NCI-H2107 treated with DMSO at 0.1 percent for 48 hours (cell line): Measurements from ENCODE around the gene GLDN.
A peak's percentile ranks its signal among the peaks of the same experiment; 100 is the strongest.

ENCODE experiments used
- DNase-seq: peaks from one replicate; lab custom pipeline; 2025; ENCODE audit not compliant: unreplicated experiment; lab: John Stamatoyannopoulos, UW

The GLDN gene

GRCh38 chr15:51356147-51356546, 14.7 kb downstream of the GLDN start:
- DNase-seq = no peak

DNA sequence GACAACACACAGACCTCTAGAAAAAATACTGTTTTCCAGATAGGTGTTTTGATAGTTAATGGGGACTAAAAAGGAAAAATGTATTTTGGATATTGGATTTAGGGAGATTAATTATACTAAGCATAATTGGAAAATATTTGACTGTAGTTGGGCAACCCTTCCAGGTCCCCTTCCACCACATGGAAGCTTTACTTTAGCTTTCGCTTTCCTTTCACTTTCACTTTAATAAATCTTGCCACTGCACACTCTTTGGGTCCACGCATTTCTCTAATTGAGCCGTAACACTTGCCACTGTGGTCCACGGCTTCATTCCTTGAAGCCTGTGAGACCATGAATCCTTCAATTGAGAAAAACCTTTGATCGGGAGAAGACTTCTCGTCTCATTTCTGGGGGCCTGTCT, 15.5 kb downstream of the GLDN start:
- DNase-seq = no peak

GRCh38 chr15:51359981-51360380, 18.5 kb downstream of the GLDN start:
- DNase-seq = no peak

GRCh38 chr15:51363383-51363782, 21.9 kb downstream of the GLDN start:
- DNase-seq = no peak

GRCh38 chr15:51365417-51365816, 24.0 kb downstream of the GLDN start:
- DNase-seq = no peak

DNA sequence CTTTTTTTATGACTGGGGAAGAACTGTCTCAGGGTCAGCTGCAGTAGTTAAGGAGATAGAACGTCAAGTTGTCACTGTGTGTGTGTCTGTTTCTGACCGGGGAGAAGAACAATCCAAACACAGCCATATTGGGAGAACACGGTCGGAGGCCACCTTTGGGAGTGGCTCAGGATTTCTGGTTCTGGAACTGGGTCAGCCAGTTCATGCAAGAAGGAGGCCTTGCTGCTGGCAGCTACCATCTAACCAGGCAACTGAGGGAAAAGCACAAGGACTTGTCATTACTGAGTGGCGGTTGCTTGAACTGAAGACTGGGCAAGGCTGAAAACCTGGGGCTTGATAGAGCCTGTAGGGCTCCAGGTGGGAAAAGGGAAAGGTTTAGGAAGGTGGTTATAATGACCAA, 24.6 kb downstream of the GLDN start:
- no peak for DNase-seq

GRCh38 chr15:51366920-51367319, 25.5 kb downstream of the GLDN start:
- no peak for DNase-seq

DNA sequence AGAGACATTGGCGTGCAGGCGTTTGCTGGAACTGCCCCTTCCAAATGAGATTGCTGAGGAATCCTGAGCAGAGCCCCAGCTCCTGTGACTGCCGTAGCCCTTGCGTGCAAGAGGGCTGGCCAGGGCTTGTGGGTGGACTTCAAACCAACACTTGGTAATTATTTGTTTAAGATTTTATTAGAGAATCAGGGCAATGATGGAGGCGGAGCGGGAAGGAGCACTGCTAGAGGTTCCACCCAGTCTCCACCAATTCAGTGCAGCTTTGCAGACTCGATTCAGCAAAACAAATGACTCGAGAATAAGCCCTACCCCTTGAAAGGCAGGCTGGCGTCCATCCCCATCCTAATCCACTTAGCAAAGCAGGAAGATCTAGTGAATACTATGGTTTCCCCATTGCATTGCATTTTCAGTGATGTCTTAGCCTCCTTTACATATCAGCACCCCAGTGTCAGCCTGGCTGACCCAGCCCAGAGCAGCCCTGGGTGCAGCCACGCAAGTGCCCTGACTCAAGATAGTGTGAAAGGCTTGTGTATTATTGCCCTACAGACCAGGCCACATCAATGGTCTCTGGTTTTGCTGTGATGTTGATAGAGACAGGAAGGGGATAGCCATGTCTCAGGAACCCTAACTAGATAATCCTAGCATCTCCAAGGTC, 26.0 kb downstream of the GLDN start:
- no peak for DNase-seq

GRCh38 chr15:51368307-51368706, 26.9 kb downstream of the GLDN start:
- DNase-seq = no peak

DNA sequence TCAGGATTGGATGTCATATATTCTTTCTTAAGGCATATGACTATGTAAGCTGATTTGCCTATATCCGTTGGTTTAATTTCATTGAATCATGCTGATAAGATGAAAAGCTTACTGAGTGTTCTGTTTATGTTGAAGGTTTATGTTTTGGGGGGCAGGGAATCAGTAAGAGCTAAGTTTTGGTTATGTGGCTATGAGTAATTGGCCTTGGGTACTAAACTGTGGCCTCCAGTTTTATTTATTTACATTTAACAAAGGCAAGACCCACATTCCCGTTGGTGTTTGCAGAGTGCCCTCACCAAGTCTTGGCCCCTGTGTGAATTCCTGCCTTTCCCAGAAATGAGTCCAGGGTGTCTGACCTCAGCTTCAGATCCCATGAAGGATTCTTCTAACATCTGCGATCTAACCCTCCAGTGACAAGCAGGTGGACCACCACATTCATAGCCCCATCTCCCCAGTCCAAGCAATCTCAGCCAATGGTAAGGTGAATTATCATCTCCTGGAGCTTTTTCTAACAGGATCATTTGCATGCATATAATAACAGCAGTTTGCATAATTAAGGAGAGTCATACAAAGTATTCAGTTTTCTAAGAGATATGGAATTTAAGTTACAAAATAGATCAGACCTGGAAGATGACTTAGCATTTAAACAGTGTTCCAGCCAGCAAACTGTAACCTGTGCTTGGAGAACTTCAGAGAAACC, 27.4 kb downstream of the GLDN start:
- DNase-seq = no peak

DNA sequence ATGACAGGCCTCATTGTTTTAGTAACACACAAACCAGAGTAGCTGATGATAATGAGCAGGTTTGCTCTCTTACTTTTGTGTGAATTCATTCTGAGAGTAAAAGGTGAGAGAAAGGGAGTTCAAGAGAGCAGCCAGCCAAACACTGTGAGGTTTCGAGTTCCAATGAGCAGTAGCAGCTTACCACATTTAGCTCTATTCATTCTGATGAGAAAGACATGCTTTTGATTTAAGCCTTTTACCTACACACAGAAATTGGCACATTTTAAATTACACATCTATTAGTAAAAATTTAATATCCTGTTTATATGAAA, 28.0 kb downstream of the GLDN start:
- DNase-seq = no peak

GRCh38 chr15:51371266-51371665, 29.8 kb downstream of the GLDN start:
- DNase-seq = no peak

DNA sequence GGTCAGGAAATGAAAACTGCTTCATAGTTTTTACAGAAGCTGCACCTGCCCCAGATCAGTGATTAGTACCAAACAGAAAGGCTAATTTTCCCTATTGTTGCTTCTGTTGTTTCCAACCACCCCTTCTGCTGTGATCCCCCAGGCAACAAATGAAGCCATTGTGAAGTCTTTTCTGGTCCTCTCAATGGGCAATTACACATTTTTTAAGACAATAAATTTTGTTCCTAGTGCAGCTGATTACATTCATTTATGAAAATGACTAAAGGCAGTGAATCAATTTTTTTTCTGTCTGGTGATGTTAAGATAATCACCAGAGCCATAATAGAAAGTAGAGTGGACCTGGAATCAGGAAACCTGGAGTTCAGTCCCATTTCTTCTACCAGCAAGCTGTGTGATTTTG, 32.7 kb downstream of the GLDN start:
- peak; percentile 17 for DNase-seq

GRCh38 chr15:51375966-51376640, 34.6 kb downstream of the GLDN start:
- DNase-seq = no peak

GRCh38 chr15:51377038-51377786, 35.8 kb downstream of the GLDN start:
- DNase-seq = no peak

DNA sequence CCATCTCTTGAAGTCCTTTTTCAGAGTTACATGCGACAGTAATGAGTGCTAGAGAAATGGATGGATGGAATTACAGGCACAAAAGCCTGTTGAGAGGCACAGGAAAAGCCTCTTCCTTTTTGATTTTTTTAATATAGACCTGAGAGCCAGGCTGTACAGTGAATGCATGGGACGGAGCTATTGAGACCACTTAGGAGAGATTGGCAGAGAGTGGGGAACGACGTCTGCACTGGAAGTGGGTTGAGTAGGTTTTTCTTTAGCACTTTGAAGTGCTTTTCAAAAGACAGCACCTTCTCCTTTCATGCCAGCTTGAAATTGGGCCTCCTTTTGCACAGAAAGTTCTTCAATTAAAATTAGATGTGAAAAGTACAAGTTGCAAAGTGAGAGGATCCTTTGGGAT, 37.0 kb downstream of the GLDN start:
- DNase-seq = no peak

- DNase-seq = no peak
Measured at GRCh38 chr15:51379390-51379789, 37.9 kb downstream of the GLDN start.

- DNase-seq = peak; percentile 55
Measured at GRCh38 chr15:51380999-51381806, 39.7 kb downstream of the GLDN start.

GRCh38 chr15:51382787-51383186, 41.3 kb downstream of the GLDN start:
- DNase-seq = peak; percentile 53

- no peak for DNase-seq
Measured at GRCh38 chr15:51386029-51386428, 44.6 kb downstream of the GLDN start.

- DNase-seq = no peak
Measured at GRCh38 chr15:51386486-51386885, 45.0 kb downstream of the GLDN start.
